ENCODE data around the gene YKT6. TPM values are rescaled to one million over a fixed set of nuclear protein-coding genes. Genes with fewer than 3 reads are reported as not detected.

The YKT6 gene
- total and polyA plus RNA-seq, 2 donors (not counting 1 experiment from before 2014, with no cell fraction given) = 36.5 to 62.3 TPM

- Mint-ChIP-seq H3K27me3 (peaks cover 12% of the 10 kb centered on the region), H3K4me1 (no peaks in the 10 kb centered on the region), H3K27ac (no peak overlapping the region), H3K9me3 (ENCODE audit: insufficient read depth) (no peaks in the 10 kb centered on the region), H3K4me3 (no peak overlapping the region)
- H3K27me3 ChIP-seq (replicated peaks in 1 of 4; ENCODE audit: control extremely low read depth in 1 of 4, control insufficient read depth in 3 of 4, insufficient read depth in 4 of 4, low read length in 3 of 4) = peaks cover 0 to 6% (median 0%) of the 10 kb centered on the region in 4 experiments
- intact Hi-C loops (cut with micrococcal nuclease) = no loop called here
- H3K9me3 ChIP-seq (ENCODE audit: control extremely low read depth in 1 of 3, control insufficient read depth in 2 of 3, insufficient read depth in 1 of 3, low read length in 2 of 3) = no peaks in the 10 kb centered on the region
- ChIA-PET POLR2A (no interaction called here), CTCF (no interaction called here)
- no peaks in the 10 kb centered on the region for H3K79me2 ChIP-seq (ENCODE audit: control insufficient read depth, insufficient read depth, low read length)
- H3K9ac ChIP-seq (ENCODE audit: low read length) = no peak overlapping the region
- DNase-seq = no peak
- no peaks in the 10 kb centered on the region for H3K4me1 ChIP-seq (ENCODE audit: control insufficient read depth in 2 of 2, insufficient read depth in 2 of 2, low read length in 2 of 2)
- ATAC-seq (ENCODE audit: low read depth) = no peak
- H4K20me1 ChIP-seq (ENCODE audit: control insufficient read depth, insufficient read depth, low read length, poor library complexity, severe bottlenecking) = no peaks in the 10 kb centered on the region
- H3K36me3 ChIP-seq (replicated peaks in 1 of 2; ENCODE audit: control extremely low read depth in 1 of 2, control insufficient read depth in 1 of 2, extremely low read depth in 1 of 2, insufficient read depth in 2 of 2, low read length in 1 of 2) = no peaks in the 10 kb centered on the region
- no peak overlapping the region for H2AFZ ChIP-seq (ENCODE audit: insufficient read depth, low read depth, low read length, poor library complexity, severe bottlenecking)
- no peak for TF ChIP-seq EZH2 (IDR thresholded peaks at IDR 0.05; ENCODE audit: borderline replicate concordance, insufficient read depth, low read depth, low read length, poor library complexity, severe bottlenecking)
- no peak for TF ChIP-seq CTCF (IDR thresholded peaks at IDR 0.05)
- no peak overlapping the region for H3K27ac ChIP-seq (ENCODE audit: low read length in 2 of 2)
- WGBS (ENCODE audit: insufficient coverage) = 83% methylated on average over 17 of the region's 17 CpGs
- no peak overlapping the region for H3K4me3 ChIP-seq (ENCODE audit: control extremely low read depth in 1 of 5, extremely low read depth in 1 of 5, insufficient read depth in 1 of 5, low read depth in 2 of 5, low read length in 4 of 5)
- no peak overlapping the region for H3K4me2 ChIP-seq (replicated peaks; ENCODE audit: low read depth, low read length, poor library complexity, severe bottlenecking)
Measured at GRCh38 chr7:44226396-44226753, 25.6 kb downstream of the YKT6 start.

- Histone ChIP-seq H3K9ac (ENCODE audit: low read length) (no peak overlapping the region), H4K20me1 (ENCODE audit: control insufficient read depth, insufficient read depth, low read length, poor library complexity, severe bottlenecking) (no peaks in the 10 kb centered on the region), H3K4me3 (ENCODE audit: control extremely low read depth in 1 of 5, extremely low read depth in 1 of 5, insufficient read depth in 1 of 5, low read depth in 2 of 5, low read length in 4 of 5) (no peak overlapping the region), H3K4me1 (ENCODE audit: control insufficient read depth in 2 of 2, insufficient read depth in 2 of 2, low read length in 2 of 2) (no peaks in the 10 kb centered on the region), H3K27ac (ENCODE audit: low read length in 2 of 2) (no peak overlapping the region), H3K4me2 (replicated peaks; ENCODE audit: low read depth, low read length, poor library complexity, severe bottlenecking) (no peak overlapping the region), H2AFZ (ENCODE audit: insufficient read depth, low read depth, low read length, poor library complexity, severe bottlenecking) (no peak overlapping the region), H3K36me3 (replicated peaks in 1 of 2; ENCODE audit: control extremely low read depth in 1 of 2, control insufficient read depth in 1 of 2, extremely low read depth in 1 of 2, insufficient read depth in 2 of 2, low read length in 1 of 2) (no peaks in the 10 kb centered on the region), H3K9me3 (ENCODE audit: control extremely low read depth in 1 of 3, control insufficient read depth in 2 of 3, insufficient read depth in 1 of 3, low read length in 2 of 3) (no peaks in the 10 kb centered on the region), H3K27me3 (replicated peaks in 1 of 4; ENCODE audit: control extremely low read depth in 1 of 4, control insufficient read depth in 3 of 4, insufficient read depth in 4 of 4, low read length in 3 of 4) (peaks cover 0 to 6% (median 0%) of the 10 kb centered on the region in 4 experiments), H3K79me2 (ENCODE audit: control insufficient read depth, insufficient read depth, low read length) (no peaks in the 10 kb centered on the region)
- TF ChIP-seq EZH2 (IDR thresholded peaks at IDR 0.05; ENCODE audit: borderline replicate concordance, insufficient read depth, low read depth, low read length, poor library complexity, severe bottlenecking) (no peak), CTCF (IDR thresholded peaks at IDR 0.05) (no peak)
- Mint-ChIP-seq H3K4me1 (no peaks in the 10 kb centered on the region), H3K27me3 (peaks cover 12% of the 10 kb centered on the region), H3K27ac (no peak overlapping the region), H3K9me3 (ENCODE audit: insufficient read depth) (no peaks in the 10 kb centered on the region), H3K4me3 (no peak overlapping the region)
- POLR2A ChIA-PET = no interaction called here
- ATAC-seq (ENCODE audit: low read depth) (no peak), DNase-seq (no peak)
- intact Hi-C loops (cut with micrococcal nuclease) = no loop called here
- CTCF ChIA-PET = no interaction called here
- 84% methylated on average over 14 of the region's 14 CpGs for WGBS (ENCODE audit: insufficient coverage)
Measured at GRCh38 chr7:44227911-44228310, 27.1 kb downstream of the YKT6 start.

Data from B cell (primary cell).